GM12878 (cell line): ENCODE measurements around the gene ENGASE.

ENCODE experiments used
- CTCF ChIP-seq, 3 experiments: IDR thresholded peaks in 2 of 3; conservative IDR thresholded peaks in 1 of 3; 2 replicates each; pipeline ENCODE4 v1.5.1; 2011; ENCODE audit warnings: low read depth in 3 of 3, low read length in 3 of 3, mild to moderate bottlenecking in 3 of 3, control low read depth in 2 of 3, moderate library complexity in 2 of 3, inconsistent platforms in 1 of 3, mixed read lengths in 1 of 3; ENCODE audit not compliant: control insufficient read depth in 2 of 3, insufficient read depth in 1 of 3; ENCODE audit errors: extremely low read depth in 1 of 3
- EED ChIP-seq: sonication (generic); IDR thresholded peaks from 2 replicates; pipeline ENCODE4 v1.6.1; 2016; ENCODE audit warnings: antibody characterized with exemption, low read depth
- EZH2 ChIP-seq: IDR thresholded peaks from 2 replicates; pipeline ENCODE4 v1.6.1; 2012; ENCODE audit warnings: low read depth, mild to moderate bottlenecking, control low read depth, inconsistent platforms, low read length, borderline replicate concordance; ENCODE audit not compliant: control insufficient read depth
- MAX ChIP-seq: IDR thresholded peaks from 2 replicates; pipeline ENCODE4 v1.6.1; 2012; ENCODE audit warnings: low read depth, low read length, improper control_type of control experiment
- NFYA ChIP-seq: IDR thresholded peaks from 2 replicates; pipeline ENCODE4 v1.6.1; 2011; ENCODE audit warnings: low read depth, mild to moderate bottlenecking, low read length, improper control_type of control experiment, borderline replicate concordance
- POLR2AphosphoS2 ChIP-seq: IDR thresholded peaks from 2 replicates; pipeline ENCODE4 v1.6.1; 2011; ENCODE audit warnings: low read depth, mild to moderate bottlenecking, low read length, improper control_type of control experiment, moderate library complexity
- REST ChIP-seq: IDR thresholded peaks from 2 replicates; pipeline ENCODE4 v1.6.1; 2012; ENCODE audit warnings: mild to moderate bottlenecking, low read depth, low read length
- RFX5 ChIP-seq: IDR thresholded peaks from 2 replicates; pipeline ENCODE4 v1.6.1; 2011; ENCODE audit warnings: low read depth, low read length, improper control_type of control experiment

- TF ChIP-seq REST (no peak), NFYA (no peak), EZH2 (no peak), CTCF (IDR thresholded peaks at IDR 0.05 in 2 of 3, conservative IDR thresholded peaks at IDR 0.05 in 1 of 3; ENCODE audit: control insufficient read depth in 2 of 3, extremely low read depth in 1 of 3, insufficient read depth in 1 of 3, low read depth in 3 of 3, low read length in 3 of 3) (no peak), MAX (no peak), EED (no peak), POLR2AphosphoS2 (no peak), RFX5 (no peak)
Observed at GRCh38 chr17:79024901-79025737, 49.5 kb upstream of the ENGASE start.
